ENCODE measurements around the gene PCSK2. TPM values are rescaled to one million over a fixed set of nuclear protein-coding genes. Genes with fewer than 3 reads are reported as not detected.

The PCSK2 gene
- total RNA-seq, 1 donor from 2014 or later, result 28.7 TPM

- H3K9me3 Mint-ChIP-seq (ENCODE audit: unreplicated experiment), result peaks cover 8% of the 10 kb centered on the region
- DNase-seq, result no peak
- H3K36me3 Mint-ChIP-seq (ENCODE audit: unreplicated experiment), result peaks cover 5% of the 10 kb centered on the region
- no peak for TF ChIP-seq CTCF (IDR thresholded peaks at IDR 0.05; ENCODE audit: partially characterized antibody, unreplicated experiment)
- H3K4me3 Mint-ChIP-seq (ENCODE audit: unreplicated experiment), result no peak overlapping the region
- peaks cover 6% of the 10 kb centered on the region for H3K4me1 Mint-ChIP-seq (ENCODE audit: low read depth, unreplicated experiment)
- no peaks in the 10 kb centered on the region for H3K27me3 Mint-ChIP-seq (ENCODE audit: unreplicated experiment)
- no peak overlapping the region for H3K27ac Mint-ChIP-seq (ENCODE audit: unreplicated experiment)
Measured at GRCh38 chr20:17436664-17437063, 209.8 kb downstream of the PCSK2 start.

- no peak for TF ChIP-seq CTCF (IDR thresholded peaks at IDR 0.05; ENCODE audit: partially characterized antibody, unreplicated experiment)
- Mint-ChIP-seq H3K9me3 (ENCODE audit: unreplicated experiment) (peaks cover 8% of the 10 kb centered on the region), H3K27ac (ENCODE audit: unreplicated experiment) (no peak overlapping the region), H3K4me1 (ENCODE audit: low read depth, unreplicated experiment) (peaks cover 6% of the 10 kb centered on the region), H3K27me3 (ENCODE audit: unreplicated experiment) (no peaks in the 10 kb centered on the region), H3K4me3 (ENCODE audit: unreplicated experiment) (no peak overlapping the region), H3K36me3 (ENCODE audit: unreplicated experiment) (peaks cover 5% of the 10 kb centered on the region)
- DNase-seq, result no peak
Measured at GRCh38 chr20:17437251-17437650, 210.4 kb downstream of the PCSK2 start.

- peaks cover 8% of the 10 kb centered on the region for H3K9me3 Mint-ChIP-seq (ENCODE audit: unreplicated experiment)
- DNase-seq, result no peak
- H3K36me3 Mint-ChIP-seq (ENCODE audit: unreplicated experiment), result peaks cover 5% of the 10 kb centered on the region
- no peak for TF ChIP-seq CTCF (IDR thresholded peaks at IDR 0.05; ENCODE audit: partially characterized antibody, unreplicated experiment)
- no peaks in the 10 kb centered on the region for H3K27me3 Mint-ChIP-seq (ENCODE audit: unreplicated experiment)
- H3K4me3 Mint-ChIP-seq (ENCODE audit: unreplicated experiment), result no peak overlapping the region
- H3K27ac Mint-ChIP-seq (ENCODE audit: unreplicated experiment), result no peak overlapping the region
- H3K4me1 Mint-ChIP-seq (ENCODE audit: low read depth, unreplicated experiment), result peaks cover 13% of the 10 kb centered on the region
Measured at GRCh38 chr20:17438436-17439039, 211.7 kb downstream of the PCSK2 start.

GRCh38 chr20:17439616-17440296 is 212.9 kb downstream of the PCSK2 start:
- Mint-ChIP-seq H3K27me3 (ENCODE audit: unreplicated experiment) (peaks cover 3% of the 10 kb centered on the region), H3K27ac (ENCODE audit: unreplicated experiment) (no peak overlapping the region), H3K4me1 (ENCODE audit: low read depth, unreplicated experiment) (peaks cover 22% of the 10 kb centered on the region), H3K9me3 (ENCODE audit: unreplicated experiment) (peaks cover 12% of the 10 kb centered on the region), H3K4me3 (ENCODE audit: unreplicated experiment) (no peak overlapping the region), H3K36me3 (ENCODE audit: unreplicated experiment) (peaks cover 5% of the 10 kb centered on the region)
- no peak for TF ChIP-seq CTCF (IDR thresholded peaks at IDR 0.05; ENCODE audit: partially characterized antibody, unreplicated experiment)
- no peak for DNase-seq

GRCh38 chr20:17441745-17442144 is 214.9 kb downstream of the PCSK2 start:
- H3K27me3 Mint-ChIP-seq (ENCODE audit: unreplicated experiment), result peaks cover 6% of the 10 kb centered on the region
- peaks cover 11% of the 10 kb centered on the region for H3K36me3 Mint-ChIP-seq (ENCODE audit: unreplicated experiment)

More at GRCh38 chr20:17441745-17442144, 214.9 kb downstream of the PCSK2 start:
- peaks cover 37% of the 10 kb centered on the region for H3K4me1 Mint-ChIP-seq (ENCODE audit: low read depth, unreplicated experiment)
- H3K9me3 Mint-ChIP-seq (ENCODE audit: unreplicated experiment), result peaks cover 13% of the 10 kb centered on the region
- H3K27ac Mint-ChIP-seq (ENCODE audit: unreplicated experiment), result no peak overlapping the region
- DNase-seq, result no peak
- H3K4me3 Mint-ChIP-seq (ENCODE audit: unreplicated experiment), result no peak overlapping the region
- no peak for TF ChIP-seq CTCF (IDR thresholded peaks at IDR 0.05; ENCODE audit: partially characterized antibody, unreplicated experiment)

Measured in glutamatergic neuron (in vitro differentiated cells).